22Rv1 (cell line): ENCODE data around the gene RAI1.

ENCODE experiments used
- CTCF ChIP-seq: fragments of 450-650 bp; IDR thresholded peaks from 2 replicates; pipeline ENCODE4 v1.5.1; 2017; ENCODE audit warnings: mild to moderate bottlenecking
- ZFX ChIP-seq: fragments of 450-650 bp; IDR thresholded peaks from 2 replicates; pipeline ENCODE4 v1.6.1; 2017; ENCODE audit warnings: antibody characterized with exemption, borderline replicate concordance

- no peak for TF ChIP-seq CTCF
- TF ChIP-seq ZFX, result no peak
These were observed 133.8 kb downstream of the RAI1 start for GRCh38 chr17:17815062-17815406.
